GM18909 (cell line): ENCODE data around the gene KLF11.
"Not testable (repeated sequence)": the region's sequence is repeated elsewhere in the genome, so short reads cannot be mapped to it uniquely, and the experiment has no call there.

Source experiments
- ATAC-seq: cut with Tn5 transposase; IDR thresholded peaks from one replicate; pipeline ENCODE4 v1.9.1; 2021; ENCODE audit warnings: mild to moderate bottlenecking; ENCODE audit not compliant: unreplicated experiment, poor library complexity

The KLF11 gene

DNA sequence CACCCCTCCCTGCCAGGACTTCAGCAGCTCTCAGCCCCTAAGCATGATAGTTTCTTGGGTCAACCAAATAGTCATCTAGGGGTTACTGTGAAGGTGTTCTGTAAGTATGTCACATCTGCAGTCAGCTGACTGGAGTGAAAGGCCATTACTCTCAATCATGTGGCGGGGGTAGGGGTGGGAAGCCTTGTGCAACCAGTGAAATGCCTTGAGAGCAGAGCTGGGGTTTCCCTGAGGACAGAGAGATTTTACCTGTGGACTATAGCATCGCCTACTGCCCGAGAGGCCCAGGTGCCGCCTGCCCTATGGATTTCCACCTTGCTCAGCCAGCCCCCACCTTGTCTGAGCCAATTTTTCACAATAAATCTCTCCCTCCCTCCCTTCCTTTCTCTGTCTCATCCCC is 20.9 kb upstream of the KLF11 start:
- no peak for ATAC-seq

DNA sequence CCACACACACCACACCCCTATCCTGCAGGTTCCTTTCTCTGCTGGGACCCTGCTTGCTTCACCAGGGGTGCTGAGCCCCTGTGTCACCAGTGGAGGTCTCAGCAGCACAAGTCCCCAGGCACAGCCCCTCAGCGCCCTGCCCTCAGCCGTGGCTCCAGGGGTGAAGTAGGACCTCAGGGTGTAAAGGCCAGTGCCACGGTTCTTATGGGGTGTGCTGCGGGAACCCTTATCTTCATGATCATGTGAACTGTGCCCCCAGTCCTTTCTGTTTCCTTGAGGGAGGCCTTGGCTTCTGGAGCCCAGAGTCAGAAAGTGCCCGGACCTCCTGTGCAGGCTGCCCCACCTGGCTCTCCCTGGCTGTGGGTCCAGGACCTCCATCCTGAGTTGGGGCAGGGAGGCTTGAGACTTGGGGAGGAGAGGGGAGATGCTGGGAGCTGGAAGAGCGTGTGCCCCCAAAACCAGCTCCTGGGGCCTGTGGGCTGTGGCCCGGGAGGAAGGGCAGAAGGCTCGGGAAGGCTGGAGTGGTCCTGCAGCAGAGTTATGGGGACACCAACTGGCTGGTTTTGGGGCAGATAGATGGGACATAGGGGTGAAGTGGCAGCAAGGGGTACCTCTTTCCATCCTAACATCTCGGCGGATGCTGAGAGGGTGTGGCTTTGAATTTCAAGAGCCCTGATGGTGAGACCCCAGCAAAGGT is 20.2 kb upstream of the KLF11 start:
- ATAC-seq, result no peak

DNA sequence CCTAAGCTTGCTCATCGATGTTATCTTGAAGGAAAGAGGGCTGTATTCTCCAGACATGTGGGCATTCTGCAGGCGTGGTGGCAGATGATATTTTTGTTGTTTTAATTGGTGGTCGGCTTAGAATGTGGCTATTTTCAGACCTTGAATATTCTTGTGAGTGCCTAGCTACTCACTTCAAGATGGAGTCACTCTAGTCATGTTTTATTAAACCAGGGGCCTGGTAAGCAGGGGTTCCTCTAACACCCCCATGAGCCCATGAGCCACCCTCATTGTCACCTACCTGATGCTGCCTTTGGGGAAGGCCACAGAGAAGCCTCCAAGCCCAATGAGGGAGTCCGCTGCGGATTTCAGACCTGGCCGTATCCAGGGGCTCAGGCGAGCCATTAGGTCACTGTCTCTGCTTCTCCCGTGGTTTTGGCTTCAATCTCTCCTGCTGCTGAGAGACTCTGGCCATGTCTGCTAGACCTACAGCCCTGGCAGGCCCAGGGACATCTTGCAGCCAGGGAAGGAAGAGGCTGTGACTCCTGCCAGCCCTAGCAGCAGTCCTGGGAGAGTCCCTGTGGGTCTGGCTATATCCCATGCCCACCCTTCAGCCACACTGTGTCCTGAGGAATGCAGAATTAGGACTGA is 16.3 kb upstream of the KLF11 start:
- ATAC-seq, result no peak

DNA sequence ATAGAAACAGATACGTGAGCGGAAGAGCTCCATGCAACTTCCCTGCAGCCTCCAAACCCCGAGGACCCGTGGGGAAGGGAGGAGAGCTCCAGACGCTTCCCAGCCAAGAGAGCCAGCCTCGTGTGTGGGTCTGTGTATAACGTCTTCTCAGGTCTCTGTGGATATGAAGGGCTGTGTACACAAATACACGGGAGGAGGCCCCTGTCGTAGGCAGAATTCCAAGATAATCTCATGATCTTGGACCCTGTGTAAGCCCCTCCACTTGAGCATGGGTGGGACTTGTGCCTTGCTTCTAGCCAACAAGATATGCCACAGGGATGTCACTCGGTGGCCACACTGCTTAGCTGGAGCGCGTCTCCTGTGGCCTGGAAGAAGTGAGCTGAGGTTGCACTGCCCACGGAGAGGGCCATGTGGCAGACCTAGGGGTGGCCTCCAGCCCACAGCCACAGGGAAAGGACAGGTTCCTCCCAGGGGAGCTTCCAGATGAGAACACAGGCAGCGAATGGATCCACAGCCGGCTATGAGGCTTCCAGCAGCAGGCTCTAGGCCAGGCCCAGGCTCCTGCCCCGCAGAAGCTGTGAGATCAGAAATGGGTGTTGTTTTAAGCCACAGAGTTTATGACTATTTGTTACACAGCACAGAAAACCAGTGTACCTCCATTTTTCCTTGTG is 15.6 kb upstream of the KLF11 start:
- no peak for ATAC-seq

DNA sequence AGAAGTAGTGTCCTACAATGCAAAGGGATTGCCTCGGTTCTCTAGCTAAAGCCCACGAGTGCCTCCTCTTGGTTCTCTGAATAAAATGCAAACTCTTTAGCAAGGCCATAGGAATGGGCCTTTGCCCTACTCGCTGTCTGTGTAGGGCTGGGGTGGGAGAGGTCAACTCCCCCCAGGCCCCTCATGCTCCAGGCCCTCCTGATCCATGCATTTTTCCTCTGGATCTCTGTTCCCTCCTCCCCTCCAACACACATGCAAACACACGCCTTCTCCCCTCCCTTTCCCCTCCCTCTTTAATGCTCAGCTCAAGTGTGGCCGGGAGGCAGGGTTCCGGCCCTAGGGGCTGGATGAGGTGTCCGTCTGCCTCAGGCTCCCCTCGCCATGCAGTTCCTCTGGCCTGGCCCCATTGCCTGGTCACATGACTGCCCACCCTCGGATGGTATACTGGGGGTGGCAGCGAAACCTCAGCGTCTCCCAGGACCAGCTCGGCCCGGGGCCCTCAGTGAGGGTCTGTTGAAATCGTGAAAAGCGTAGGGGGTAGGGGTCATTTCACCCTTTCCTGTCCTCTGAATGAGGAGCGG is 14.9 kb upstream of the KLF11 start:
- ATAC-seq, result no peak

DNA sequence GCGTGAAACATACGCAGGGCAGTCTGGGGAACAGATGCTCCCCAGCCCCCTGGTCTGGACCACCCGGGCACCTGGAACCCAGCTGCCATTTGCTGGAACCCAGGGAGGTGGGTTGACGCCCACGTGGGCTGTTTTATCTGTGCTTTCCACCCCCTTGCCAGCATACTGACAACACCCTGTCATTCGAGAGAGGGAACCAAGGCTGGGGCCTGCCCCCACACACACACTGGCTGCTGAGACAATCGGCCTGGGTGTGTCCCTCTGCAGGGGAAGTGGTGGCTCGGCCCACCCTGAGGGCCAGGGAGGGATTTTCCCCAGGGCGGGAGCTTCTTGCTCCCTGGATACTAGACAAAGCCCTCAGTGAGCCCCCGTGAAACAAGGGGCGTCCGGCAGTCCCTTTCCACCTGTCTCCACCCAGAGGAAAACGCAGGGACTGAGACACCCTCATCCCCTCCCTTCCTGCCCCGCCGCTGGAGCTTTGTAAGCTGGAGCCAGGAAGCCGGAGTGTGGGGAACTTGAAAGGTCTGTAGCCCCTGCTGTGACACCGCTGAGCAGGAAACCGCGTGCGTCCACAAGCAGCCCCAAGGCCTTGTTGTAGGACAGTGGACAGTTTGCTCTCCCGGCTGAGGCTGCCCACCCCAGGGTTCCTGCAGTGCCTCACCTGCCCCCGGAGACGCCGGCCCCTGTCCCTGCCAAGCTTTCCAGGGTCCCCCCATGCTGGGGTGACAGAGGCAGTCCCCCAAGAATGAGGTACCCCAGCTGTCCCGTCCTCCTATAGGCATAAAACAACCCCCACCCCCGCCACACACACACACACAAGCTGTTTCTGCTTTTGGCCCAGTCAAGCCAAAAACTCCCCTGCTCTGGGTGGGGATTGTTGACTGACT is 14.1 kb upstream of the KLF11 start:
- ATAC-seq, result no peak

DNA sequence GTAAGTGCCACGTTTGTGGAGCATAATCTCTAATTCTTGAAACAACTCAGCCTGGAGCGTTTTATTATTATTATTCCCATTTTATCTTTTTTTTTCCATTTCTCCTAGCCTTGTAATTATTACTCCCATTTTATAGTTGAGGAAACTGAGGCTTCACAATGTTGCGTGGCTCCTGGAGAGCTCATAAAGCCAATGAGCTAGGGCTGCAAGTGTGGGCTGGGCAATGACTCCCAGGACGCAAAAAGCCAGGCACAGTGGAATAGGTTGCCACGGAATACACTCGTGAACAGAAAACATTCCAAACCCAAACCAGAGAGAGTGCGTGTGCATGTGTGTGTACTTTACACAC is 13.5 kb upstream of the KLF11 start:
- no peak for ATAC-seq

DNA sequence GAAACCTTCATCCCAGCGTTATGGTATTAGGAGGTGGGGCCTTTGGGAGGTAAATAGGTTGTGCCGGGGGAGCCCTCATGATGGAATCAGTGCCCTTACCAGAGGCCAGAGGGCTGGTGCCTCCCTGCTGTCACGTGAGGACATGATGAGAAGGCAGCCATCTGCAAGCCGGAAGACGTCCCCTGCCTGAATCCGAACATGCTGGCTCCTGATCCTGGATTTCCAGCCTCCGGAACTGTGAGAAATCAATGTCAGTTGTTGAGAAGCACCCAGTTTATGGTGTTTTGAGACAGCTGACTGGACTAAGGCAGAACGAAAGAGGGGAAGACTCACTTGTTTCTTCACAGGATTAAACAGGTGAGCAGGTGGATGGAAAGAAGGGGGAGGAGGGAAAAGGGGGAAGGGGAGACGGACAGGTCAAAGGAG is 13.0 kb upstream of the KLF11 start:
- ATAC-seq, result no peak

DNA sequence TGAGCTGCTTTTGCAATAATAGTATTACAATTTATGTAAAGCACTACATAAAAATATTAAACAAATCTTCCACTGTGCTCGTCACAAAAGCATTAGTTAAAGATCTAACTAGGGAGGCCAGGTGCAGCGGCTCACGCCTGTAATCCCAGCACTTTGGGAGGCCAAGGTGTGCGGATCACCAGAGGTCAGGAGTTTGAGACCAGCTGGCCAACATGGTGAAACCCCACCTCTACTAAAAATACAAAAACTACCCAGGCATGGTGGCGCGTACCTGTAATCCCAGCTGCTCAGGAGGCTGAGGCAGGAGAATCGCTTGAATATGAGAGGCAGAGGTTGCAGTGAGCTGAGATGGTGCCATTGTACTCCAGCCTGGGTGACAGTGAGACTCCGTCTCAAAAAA is 12.6 kb upstream of the KLF11 start:
- ATAC-seq, result not testable (repeated sequence)

DNA sequence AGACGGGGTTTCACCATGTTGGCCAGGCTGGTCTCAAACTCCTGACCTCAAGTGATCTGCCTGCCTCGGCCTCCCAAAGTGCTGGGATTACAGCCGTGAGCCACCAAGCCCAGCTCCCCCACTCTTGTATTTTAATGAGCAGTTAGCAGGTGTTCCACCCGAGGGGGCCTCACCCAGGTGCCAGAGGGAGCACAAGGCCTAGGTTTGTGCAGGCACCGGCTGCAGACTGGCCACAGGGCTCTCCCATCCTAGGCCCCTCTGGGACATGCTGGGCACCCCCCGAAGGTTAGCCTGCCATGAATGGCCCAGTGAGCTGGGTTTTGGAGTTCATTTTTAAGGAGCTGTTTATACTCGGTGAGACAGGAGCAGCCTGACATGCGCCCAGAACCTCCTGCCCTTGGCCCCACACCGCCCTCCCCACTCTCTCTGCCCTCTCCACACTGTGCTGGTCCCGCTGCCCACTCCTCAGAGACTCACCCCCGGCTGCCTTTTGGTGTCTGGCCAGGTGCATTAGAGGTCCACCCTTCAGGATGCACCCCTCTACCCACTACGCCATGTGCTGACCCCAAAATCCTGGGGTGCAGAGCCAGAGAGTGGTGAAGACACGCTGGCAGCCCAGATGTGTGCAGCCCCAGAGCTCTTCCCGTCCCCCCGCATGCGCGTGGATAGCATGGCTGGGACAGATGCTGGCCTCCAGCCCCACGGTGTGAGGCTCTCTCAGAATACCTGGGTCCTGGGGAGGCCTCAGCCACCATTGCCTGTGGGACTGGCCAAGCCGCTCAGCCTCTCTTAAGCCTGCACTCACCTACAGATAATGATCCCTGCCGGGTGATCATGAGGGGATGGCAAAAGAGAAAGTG is 11.2 kb upstream of the KLF11 start:
- no peak for ATAC-seq

DNA sequence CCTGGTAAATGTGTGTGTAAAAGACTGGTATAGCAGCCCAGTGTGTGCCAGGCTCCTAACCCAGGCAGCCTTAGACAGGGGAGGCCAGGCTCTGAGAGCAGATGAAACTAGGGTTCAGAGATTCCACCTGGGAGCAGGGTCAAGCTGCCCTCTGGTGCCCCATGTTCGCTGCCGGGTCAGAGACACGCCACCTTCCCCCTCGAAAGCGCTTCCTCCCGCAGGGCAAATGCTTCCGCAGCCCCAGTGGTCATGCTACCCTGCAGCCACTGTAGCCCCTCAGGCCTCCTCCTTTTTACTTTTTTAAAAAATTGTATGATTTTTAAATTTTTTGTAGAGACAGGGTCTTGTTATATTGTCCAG is 10.6 kb upstream of the KLF11 start:
- no peak for ATAC-seq

DNA sequence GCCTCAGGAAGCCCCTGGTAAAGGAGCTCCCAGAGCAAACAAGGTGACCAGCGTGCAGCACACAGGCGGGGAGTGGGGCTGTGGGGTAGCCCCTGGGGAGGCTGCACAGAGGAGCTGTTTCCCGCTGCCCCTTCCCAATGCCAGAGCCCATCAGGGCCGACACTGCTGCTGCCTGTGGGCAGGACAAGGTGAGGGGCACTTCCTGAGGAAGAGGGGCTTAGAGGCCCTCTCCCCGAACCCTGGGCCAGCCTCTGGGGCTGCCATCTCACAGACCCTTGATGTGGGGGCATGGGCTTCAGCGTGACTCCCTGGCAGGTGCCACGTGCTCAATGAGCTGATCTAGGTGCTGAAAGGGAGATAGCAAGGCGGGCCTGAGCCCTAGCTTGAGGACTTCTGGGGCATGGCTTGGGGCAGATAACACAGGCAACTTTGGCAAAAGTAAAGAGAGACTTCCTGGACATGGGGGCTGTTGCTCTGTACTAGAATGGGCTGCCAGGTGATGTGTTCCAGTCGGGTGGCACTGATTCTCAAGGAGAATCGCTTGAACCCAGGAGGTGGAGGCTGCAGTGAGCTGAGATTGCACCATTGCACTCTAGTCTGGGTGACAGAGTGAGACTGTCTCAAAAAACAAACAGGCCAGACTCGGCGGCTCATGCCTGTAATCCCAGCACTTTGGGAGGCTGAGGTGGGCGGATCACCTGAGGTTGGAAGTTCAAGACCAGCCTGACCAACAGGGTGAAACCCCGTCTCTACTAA is 9.9 kb upstream of the KLF11 start:
- no peak for ATAC-seq

DNA sequence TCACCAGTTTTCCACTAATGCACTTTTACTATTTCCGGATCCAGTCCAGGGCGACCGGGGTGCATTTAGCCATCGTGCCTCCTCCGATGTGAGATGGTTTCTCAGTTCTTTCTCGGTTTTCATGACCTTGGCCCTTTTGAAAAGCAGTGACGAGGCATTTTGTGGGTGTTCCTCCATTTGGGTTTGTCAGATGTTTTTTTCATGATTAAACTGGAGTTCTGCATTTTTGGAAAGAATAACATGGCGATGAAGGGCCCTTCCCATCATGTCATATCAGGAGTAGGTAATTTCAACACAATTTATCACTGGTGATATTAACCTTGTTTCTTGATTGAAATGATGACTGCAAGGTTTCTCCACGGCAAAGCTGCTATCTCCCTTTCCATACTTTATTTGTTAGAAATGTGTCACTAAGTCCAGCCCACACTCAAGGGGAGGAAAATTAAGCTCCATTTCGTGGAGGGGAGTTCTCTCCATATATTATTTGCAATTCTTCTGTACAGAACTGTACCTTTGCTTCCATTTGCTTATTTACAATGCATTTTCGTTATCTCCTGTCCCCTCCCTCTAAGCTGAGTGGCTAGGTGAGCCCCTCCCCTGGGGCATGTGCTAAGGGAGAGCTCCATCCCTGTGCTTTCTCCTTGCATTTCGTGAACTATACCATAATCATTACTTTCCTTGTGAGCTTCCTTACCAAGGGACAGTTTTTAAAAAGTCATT is 8.9 kb upstream of the KLF11 start:
- ATAC-seq, result no peak

DNA sequence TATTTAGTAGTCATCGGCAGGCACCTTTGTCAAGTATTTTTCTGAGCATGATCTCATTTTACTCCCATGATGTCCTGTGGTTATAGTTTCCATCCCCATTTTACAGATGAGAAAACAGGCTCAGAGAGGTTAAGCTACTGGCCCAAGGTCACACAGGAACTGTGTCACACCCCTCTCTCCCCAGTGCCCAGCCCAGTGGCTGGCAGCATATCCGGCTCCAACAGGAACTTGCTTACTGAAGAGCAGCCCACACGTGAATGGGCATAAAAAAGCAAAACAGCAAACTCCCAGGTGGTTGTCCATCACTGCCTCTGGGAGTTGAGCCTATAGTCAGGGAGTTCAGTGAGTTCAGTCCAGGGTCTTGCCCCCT is 8.3 kb upstream of the KLF11 start:
- ATAC-seq, result no peak

DNA sequence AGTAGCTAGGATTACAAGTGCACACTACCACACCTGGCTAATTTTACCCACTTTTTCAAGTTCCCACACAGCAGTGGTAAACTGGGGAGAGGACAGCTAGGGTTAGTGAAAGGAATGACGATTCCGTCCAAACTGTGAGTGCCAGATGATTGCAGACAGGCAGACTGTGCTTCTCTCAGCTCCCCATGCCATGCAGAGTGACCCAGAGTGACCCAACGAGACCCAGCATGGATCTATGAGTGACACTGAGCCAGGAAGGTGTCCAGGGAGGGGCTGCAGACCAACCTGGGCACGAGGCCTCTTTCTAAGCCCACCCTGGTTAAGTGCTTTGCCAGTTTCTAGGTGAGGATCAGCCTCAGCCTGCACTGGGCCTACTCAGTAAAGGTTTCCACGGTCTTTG is 7.7 kb upstream of the KLF11 start:
- ATAC-seq, result no peak

DNA sequence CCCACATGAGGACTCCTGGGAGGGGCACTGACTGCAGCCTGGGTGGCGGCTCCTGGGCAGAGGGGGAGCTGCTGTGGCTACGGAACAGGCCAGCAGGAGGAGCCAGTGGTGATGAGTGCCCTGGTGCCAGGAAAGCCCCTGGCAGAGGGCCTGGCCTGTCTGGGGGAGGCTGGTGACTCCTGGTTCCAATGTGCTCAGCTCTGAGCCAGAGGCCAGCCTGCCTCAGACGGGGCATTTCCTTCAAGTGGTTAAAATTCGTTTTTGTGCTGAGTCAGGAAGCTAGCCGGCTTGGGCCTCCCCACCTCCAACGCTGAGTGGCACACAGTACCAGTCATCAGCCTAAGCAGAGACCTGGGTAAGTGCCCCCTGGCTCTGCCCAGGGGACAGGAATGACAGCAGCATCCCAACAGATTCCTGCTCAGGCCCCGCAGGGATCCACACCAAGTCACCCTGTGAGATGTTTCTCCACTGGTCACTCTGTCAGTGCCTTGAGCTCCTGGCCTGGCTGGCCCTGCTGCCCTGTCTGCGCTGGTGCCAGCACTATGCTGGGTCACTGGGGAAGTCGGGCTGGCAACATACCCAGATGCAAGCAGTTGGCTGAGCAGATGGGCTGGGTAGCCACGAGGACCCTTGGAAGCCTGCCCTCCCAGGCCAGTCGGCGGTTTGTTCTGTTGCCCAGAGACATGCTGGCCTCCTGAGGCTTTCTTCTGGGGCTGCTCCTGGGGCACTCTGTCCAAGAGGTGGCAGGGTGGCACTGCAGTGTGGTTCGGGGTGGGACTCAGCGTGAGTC is 7.1 kb upstream of the KLF11 start:
- peak; percentile 60 for ATAC-seq

DNA sequence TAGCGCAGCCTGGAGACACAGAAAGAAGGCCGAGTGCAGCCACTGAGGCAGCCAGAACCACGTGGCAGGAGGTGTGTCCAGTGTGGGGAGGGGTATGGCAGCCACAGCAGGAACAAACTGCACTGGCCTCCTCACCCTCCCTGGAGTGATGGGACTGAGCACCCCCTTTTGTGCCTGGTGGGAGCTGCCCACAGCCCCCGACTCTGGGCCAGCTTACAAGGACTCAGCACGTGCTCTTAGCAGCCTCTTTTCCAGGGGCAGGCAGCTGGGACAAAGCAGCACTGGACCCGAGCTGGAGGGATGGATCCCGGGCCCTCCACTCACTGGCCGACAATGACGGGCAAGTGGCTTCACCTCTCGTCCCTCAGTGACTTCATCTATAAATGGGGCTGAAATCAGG is 5.2 kb upstream of the KLF11 start:
- ATAC-seq, result no peak

DNA sequence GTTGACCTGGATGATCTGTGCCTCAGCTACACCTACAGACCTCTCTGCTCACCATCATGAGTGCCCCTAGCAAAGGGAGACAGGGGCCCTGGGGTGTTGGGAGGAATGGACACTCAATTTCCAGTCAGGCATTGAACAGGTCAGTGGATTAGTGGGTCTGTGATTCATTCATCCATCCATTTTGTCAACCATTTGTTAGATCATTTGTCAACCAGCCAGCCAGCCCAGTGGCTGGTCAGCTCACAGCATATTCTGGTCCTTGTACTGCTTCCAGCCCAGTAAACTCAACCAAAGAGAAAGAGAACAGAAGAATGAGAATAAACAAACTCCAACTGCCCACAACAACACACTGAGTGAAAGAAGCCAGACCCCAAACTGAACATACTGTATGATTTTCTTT is 4.6 kb upstream of the KLF11 start:
- ATAC-seq, result no peak
